Measurements from ENCODE around the gene HLA-DRB5. TPM values are rescaled to one million over a fixed set of nuclear protein-coding genes. Genes with fewer than 3 reads are reported as not detected.

Gene HLA-DRB5
- total and polyA plus RNA-seq, 2 donors, result 20.0 to 266 TPM

DNA sequence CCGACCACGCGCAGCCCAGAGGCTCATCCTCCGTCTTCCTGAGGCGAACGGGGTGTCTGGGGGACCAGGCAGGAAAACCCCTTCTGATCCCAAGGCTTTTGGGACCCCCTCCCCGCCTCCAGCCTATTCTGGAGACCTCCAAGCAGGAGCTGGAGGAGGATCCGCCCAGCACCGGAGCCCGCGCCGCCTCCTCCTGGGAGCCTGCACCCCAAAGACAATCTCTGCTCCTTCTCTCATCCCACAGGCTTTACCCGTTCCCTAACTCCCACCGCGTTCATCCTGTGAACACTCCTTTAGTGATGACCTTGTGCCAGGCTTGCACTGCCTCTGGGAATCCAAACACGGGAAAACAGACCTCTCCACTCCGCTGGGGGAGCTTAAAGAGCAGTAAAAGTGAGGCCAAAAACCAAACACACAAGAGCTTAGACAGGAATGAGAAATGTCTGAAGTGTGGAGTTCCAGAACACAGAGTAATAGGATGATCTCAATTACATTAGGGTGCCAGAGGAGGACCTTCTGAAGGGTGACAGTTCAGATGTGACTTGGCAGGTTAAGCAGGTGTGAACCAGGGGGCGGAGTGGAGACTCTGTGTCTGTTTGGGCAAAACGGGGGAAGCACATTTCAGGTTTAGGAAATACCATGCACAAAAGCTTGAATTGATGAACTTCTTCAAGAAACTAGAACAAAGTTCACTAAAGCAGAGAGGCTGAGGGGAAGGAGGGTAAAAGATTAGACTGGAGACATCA, 7.6 kb downstream of the HLA-DRB5 start:
- no peaks in the 10 kb centered on the region for H3K36me3 ChIP-seq (ENCODE audit: control insufficient read depth in 2 of 2, insufficient read depth in 2 of 2, low read length in 1 of 2)
- no peak overlapping the region for H3K4me3 ChIP-seq (ENCODE audit: low read length in 2 of 2)
- WGBS, result no CpG with 5 or more reads among the region's 19 CpGs
- no peak for DNase-seq (ENCODE audit: low read depth in 6 of 9, low spot score in 9 of 9)
- no peaks in the 10 kb centered on the region for H3K9me3 ChIP-seq (ENCODE audit: control insufficient read depth in 2 of 2, insufficient read depth in 1 of 2, low read length in 1 of 2)
- no peaks in the 10 kb centered on the region for H3K4me1 ChIP-seq (ENCODE audit: control insufficient read depth in 2 of 2, insufficient read depth in 2 of 2, low read length in 2 of 2)
- H3K27me3 ChIP-seq (ENCODE audit: control insufficient read depth in 2 of 2, insufficient read depth in 1 of 2, low read length in 1 of 2), result no peaks in the 10 kb centered on the region
- no peak overlapping the region for H3K27ac ChIP-seq (ENCODE audit: low read depth in 1 of 2, low read length in 1 of 2)

DNA sequence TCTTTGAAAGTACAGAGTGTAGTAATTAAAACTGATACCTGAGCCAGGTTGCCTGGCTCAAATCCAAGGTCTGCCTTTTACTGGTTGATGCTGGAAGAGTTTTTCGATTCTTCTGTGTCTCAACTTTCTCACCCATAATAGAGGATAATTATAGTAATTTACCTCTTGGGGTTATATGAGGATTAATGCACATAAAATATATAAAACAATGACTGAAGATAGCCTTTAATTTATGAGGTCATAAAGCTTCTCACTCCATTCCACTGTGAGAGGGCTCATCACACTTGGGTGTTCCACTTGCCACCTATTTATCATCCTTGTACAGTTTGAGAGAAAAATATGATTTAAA, 10.2 kb downstream of the HLA-DRB5 start:
- Histone ChIP-seq H3K27me3 (ENCODE audit: control insufficient read depth in 2 of 2, insufficient read depth in 1 of 2, low read length in 1 of 2) (no peaks in the 10 kb centered on the region), H3K9me3 (ENCODE audit: control insufficient read depth in 2 of 2, insufficient read depth in 1 of 2, low read length in 1 of 2) (no peaks in the 10 kb centered on the region), H3K4me1 (ENCODE audit: control insufficient read depth in 2 of 2, insufficient read depth in 2 of 2, low read length in 2 of 2) (no peaks in the 10 kb centered on the region), H3K27ac (ENCODE audit: low read depth in 1 of 2, low read length in 1 of 2) (no peak overlapping the region), H3K36me3 (ENCODE audit: control insufficient read depth in 2 of 2, insufficient read depth in 2 of 2, low read length in 1 of 2) (no peaks in the 10 kb centered on the region), H3K4me3 (ENCODE audit: low read length in 2 of 2) (no peak overlapping the region)
- no peak for DNase-seq (ENCODE audit: low read depth in 6 of 9, low spot score in 9 of 9)
- WGBS, result no CpG with 5 or more reads among the region's 1 CpG

DNA sequence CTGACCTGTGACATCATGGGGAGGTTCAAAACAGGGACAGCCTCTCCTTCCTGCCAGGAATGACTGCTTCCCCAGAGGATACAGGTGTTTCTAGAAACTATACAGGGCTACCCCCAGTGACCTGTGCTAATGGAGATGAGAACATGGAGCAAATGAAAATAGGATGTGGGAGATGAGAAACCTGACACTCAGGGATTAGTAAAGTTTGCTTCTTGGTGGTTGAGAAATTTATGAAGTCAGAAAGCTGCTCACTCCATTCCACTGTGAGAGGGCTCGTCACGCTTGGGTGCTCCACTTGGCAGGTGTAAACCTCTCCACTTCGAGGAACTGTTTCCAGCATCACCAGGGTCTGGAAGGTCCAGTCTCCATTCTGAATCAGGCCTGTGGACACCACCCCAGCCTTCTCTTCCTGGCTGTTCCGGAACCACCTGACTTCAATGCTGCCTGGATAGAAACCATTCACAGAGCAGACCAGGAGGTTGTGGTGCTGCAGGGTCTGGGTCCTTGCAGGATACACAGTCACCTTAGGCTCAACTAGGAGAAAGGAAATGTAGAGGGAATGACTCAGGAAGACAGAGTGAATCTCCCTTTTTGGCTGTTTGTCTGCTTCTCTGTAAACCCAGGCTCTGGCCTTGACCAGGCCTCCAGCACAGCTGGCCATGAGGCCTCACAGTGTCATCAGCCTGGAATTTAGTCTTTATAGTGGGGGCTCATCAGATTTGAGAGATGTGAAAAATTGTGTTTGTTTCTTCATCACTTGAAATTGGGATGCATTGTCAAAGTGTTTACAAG, 10.8 kb downstream of the HLA-DRB5 start:
- no peaks in the 10 kb centered on the region for H3K36me3 ChIP-seq (ENCODE audit: control insufficient read depth in 2 of 2, insufficient read depth in 2 of 2, low read length in 1 of 2)
- no peaks in the 10 kb centered on the region for H3K9me3 ChIP-seq (ENCODE audit: control insufficient read depth in 2 of 2, insufficient read depth in 1 of 2, low read length in 1 of 2)
- H3K27ac ChIP-seq (ENCODE audit: low read depth in 1 of 2, low read length in 1 of 2), result no peak overlapping the region
- WGBS, result 72% methylated on average over 4 of the region's 4 CpGs
- no peaks in the 10 kb centered on the region for H3K4me1 ChIP-seq (ENCODE audit: control insufficient read depth in 2 of 2, insufficient read depth in 2 of 2, low read length in 2 of 2)
- H3K27me3 ChIP-seq (ENCODE audit: control insufficient read depth in 2 of 2, insufficient read depth in 1 of 2, low read length in 1 of 2), result no peaks in the 10 kb centered on the region
- no peak overlapping the region for H3K4me3 ChIP-seq (ENCODE audit: low read length in 2 of 2)
- DNase-seq (ENCODE audit: low read depth in 6 of 9, low spot score in 9 of 9), result no peak

DNA sequence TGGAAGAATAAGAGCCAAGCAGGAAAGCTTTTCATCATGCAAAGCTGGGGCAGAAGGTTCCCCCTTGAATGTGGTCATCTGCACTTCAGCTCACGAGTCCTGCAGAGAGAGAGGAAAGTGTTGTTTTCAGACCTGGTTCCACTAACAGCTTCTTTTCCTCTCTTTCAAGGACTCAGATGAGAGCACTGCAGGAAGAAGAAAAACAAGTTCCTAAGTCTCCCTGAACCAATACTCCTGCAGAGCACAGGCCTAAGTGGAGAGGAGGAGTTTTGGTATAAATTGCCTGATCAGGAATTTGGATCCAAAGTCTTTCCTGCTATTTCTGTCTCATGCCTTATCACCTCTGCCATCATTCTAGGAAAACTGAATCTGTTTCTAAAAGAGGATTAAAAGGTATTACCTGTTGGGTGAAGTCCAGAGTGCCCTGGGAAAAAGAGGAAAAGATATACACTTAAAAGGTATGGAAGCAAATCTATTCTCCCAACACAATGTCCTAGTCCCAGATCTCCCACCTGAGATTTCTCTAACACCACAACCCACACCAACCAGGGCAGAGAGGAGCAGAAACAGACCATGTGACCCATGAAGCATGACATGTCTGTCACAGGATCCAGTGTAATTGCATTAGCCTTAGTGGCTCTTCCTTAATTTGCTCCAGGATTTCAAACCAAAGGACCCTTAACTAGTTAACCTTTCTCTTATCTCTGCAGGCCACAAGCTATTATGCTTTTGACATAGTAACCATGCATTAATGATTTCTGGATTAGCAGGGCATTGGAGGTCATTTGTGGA, 12.2 kb downstream of the HLA-DRB5 start:
- H3K36me3 ChIP-seq (ENCODE audit: control insufficient read depth in 2 of 2, insufficient read depth in 2 of 2, low read length in 1 of 2), result no peaks in the 10 kb centered on the region
- no peaks in the 10 kb centered on the region for H3K27me3 ChIP-seq (ENCODE audit: control insufficient read depth in 2 of 2, insufficient read depth in 1 of 2, low read length in 1 of 2)
- WGBS, result 83% methylated on average over 1 of the region's 1 CpG
- H3K4me1 ChIP-seq (ENCODE audit: control insufficient read depth in 2 of 2, insufficient read depth in 2 of 2, low read length in 2 of 2), result no peaks in the 10 kb centered on the region
- H3K4me3 ChIP-seq (ENCODE audit: low read length in 2 of 2), result no peak overlapping the region
- H3K9me3 ChIP-seq (ENCODE audit: control insufficient read depth in 2 of 2, insufficient read depth in 1 of 2, low read length in 1 of 2), result no peaks in the 10 kb centered on the region
- DNase-seq (ENCODE audit: low read depth in 6 of 9, low spot score in 9 of 9), result no peak
- no peak overlapping the region for H3K27ac ChIP-seq (ENCODE audit: low read depth in 1 of 2, low read length in 1 of 2)

DNA sequence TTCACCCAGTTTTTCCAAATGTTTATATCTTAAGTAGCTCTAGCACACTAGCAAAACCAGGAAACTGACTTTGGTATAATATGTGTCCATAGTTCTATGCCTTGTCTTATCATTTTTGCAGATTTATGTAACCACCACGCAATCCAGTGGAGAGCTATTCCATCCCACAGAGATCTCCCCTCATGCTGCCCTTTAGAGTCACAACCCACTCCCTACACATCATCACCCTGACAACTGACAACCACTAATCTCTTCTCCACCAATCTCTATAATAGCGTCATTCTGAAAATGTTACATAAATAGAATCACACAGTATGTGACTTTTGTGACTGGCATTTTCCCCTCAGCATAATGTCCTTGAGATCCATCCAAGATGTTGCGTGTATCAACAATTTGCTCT, 29.1 kb downstream of the HLA-DRB5 start:
- Histone ChIP-seq H3K4me3 (ENCODE audit: low read length in 2 of 2) (no peak overlapping the region), H3K4me1 (ENCODE audit: control insufficient read depth in 2 of 2, insufficient read depth in 2 of 2, low read length in 2 of 2) (no peaks in the 10 kb centered on the region), H3K27ac (ENCODE audit: low read depth in 1 of 2, low read length in 1 of 2) (no peak overlapping the region), H3K36me3 (ENCODE audit: control insufficient read depth in 2 of 2, insufficient read depth in 2 of 2, low read length in 1 of 2) (no peaks in the 10 kb centered on the region), H3K9me3 (ENCODE audit: control insufficient read depth in 2 of 2, insufficient read depth in 1 of 2, low read length in 1 of 2) (no peaks in the 10 kb centered on the region), H3K27me3 (ENCODE audit: control insufficient read depth in 2 of 2, insufficient read depth in 1 of 2, low read length in 1 of 2) (no peaks in the 10 kb centered on the region)
- WGBS, result 37% methylated on average over 3 of the region's 3 CpGs
- DNase-seq (ENCODE audit: low read depth in 6 of 9, low spot score in 9 of 9), result no peak

DNA sequence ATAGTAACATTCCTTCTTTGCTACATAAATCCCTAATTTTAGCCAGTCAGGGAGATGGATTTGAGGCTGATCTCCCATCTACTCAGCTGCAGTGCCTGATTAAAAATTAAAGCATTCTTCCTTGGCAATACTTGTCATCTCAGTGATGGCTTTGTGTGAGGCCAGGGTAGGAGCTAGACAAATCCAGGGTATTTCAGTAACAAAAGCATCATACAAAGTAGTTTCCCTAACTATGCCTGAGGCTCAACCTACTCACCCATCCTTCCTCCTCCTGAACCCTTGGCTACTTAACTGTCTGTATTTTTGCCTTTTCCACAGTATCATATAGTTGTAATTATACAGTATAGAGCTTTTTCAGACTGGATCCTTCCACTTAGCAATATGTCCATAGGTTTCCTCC, 37.7 kb downstream of the HLA-DRB5 start:
- Histone ChIP-seq H3K27ac (ENCODE audit: low read depth in 1 of 2, low read length in 1 of 2) (no peak overlapping the region), H3K9me3 (ENCODE audit: control insufficient read depth in 2 of 2, insufficient read depth in 1 of 2, low read length in 1 of 2) (no peaks in the 10 kb centered on the region), H3K4me3 (ENCODE audit: low read length in 2 of 2) (no peak overlapping the region), H3K4me1 (ENCODE audit: control insufficient read depth in 2 of 2, insufficient read depth in 2 of 2, low read length in 2 of 2) (no peaks in the 10 kb centered on the region), H3K27me3 (ENCODE audit: control insufficient read depth in 2 of 2, insufficient read depth in 1 of 2, low read length in 1 of 2) (no peaks in the 10 kb centered on the region), H3K36me3 (ENCODE audit: control insufficient read depth in 2 of 2, insufficient read depth in 2 of 2, low read length in 1 of 2) (no peaks in the 10 kb centered on the region)
- no peak for DNase-seq (ENCODE audit: low read depth in 6 of 9, low spot score in 9 of 9)

DNA sequence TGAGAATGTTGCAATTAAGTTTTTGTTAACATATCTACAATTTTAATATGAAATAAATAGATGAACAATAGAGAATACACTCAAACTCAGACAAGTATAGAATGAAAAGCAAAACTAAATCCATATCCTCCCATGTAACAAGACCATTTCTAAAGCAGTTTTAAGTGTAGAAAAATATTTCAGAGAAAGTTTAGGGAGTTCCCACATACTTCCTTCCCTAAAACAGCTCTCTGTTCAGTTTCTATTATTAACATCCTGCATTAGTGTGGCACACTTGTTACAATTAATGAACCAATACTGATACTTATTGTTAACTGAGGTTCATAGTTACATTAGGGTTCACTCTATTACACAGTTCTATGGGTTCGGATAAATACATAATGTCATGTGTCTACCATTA, 38.4 kb downstream of the HLA-DRB5 start:
- WGBS, result 5% methylated on average over 1 of the region's 1 CpG
- DNase-seq (ENCODE audit: low read depth in 6 of 9, low spot score in 9 of 9), result no peak
- H3K27ac ChIP-seq (ENCODE audit: low read depth in 1 of 2, low read length in 1 of 2), result no peak overlapping the region
- H3K4me3 ChIP-seq (ENCODE audit: low read length in 2 of 2), result no peak overlapping the region
- H3K27me3 ChIP-seq (ENCODE audit: control insufficient read depth in 2 of 2, insufficient read depth in 1 of 2, low read length in 1 of 2), result no peaks in the 10 kb centered on the region
- H3K36me3 ChIP-seq (ENCODE audit: control insufficient read depth in 2 of 2, insufficient read depth in 2 of 2, low read length in 1 of 2), result no peaks in the 10 kb centered on the region
- no peaks in the 10 kb centered on the region for H3K4me1 ChIP-seq (ENCODE audit: control insufficient read depth in 2 of 2, insufficient read depth in 2 of 2, low read length in 2 of 2)
- H3K9me3 ChIP-seq (ENCODE audit: control insufficient read depth in 2 of 2, insufficient read depth in 1 of 2, low read length in 1 of 2), result no peaks in the 10 kb centered on the region

DNA sequence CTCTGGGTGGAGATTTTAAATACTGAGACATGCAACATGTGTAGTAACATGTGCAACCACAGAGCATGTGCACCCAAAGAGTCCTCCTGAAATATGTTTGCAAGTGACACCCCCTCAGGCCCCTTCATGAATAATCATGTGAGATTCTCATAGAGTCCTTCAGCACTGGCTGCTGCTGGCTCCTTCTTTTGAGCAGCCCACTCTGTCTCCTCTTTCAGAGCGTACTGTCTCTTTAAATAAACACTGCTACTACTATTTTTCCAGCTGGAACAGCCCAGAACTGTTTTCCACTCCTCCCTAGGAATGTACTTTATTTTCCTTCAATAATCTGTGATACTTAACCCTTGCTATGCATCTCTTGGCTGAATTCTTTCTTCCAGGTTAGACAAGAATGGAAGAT, 42.0 kb downstream of the HLA-DRB5 start:
- no peak overlapping the region for H3K27ac ChIP-seq (ENCODE audit: low read depth in 1 of 2, low read length in 1 of 2)
- H3K36me3 ChIP-seq (ENCODE audit: control insufficient read depth in 2 of 2, insufficient read depth in 2 of 2, low read length in 1 of 2), result no peaks in the 10 kb centered on the region
- DNase-seq (ENCODE audit: low read depth in 6 of 9, low spot score in 9 of 9), result no peak
- no peaks in the 10 kb centered on the region for H3K9me3 ChIP-seq (ENCODE audit: control insufficient read depth in 2 of 2, insufficient read depth in 1 of 2, low read length in 1 of 2)
- 92% methylated on average over 1 of the region's 1 CpG for WGBS
- no peak overlapping the region for H3K4me3 ChIP-seq (ENCODE audit: low read length in 2 of 2)
- no peaks in the 10 kb centered on the region for H3K27me3 ChIP-seq (ENCODE audit: control insufficient read depth in 2 of 2, insufficient read depth in 1 of 2, low read length in 1 of 2)
- no peaks in the 10 kb centered on the region for H3K4me1 ChIP-seq (ENCODE audit: control insufficient read depth in 2 of 2, insufficient read depth in 2 of 2, low read length in 2 of 2)

DNA sequence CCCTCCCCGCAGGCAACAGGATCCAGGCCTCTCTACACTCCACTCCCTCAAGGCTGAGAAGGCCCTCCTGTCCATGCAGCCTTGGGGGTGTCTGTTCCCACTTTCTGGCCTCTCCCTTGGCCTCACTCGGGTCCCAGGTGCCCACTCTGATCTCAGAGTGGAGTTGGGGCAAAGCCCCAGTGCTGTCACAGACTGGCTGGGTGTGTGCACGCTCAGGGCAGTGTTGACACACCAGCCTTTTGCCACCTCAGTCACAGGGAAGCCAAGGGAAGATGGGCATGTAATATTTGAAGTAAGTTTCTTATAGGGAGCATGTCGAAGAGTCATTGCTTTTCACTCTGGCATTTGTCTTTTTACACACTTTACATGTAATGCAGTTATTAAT, 45.5 kb downstream of the HLA-DRB5 start:
- no peaks in the 10 kb centered on the region for H3K9me3 ChIP-seq (ENCODE audit: control insufficient read depth in 2 of 2, insufficient read depth in 1 of 2, low read length in 1 of 2)
- no peaks in the 10 kb centered on the region for H3K4me1 ChIP-seq (ENCODE audit: control insufficient read depth in 2 of 2, insufficient read depth in 2 of 2, low read length in 2 of 2)
- DNase-seq (ENCODE audit: low read depth in 6 of 9, low spot score in 9 of 9), result no peak
- H3K27me3 ChIP-seq (ENCODE audit: control insufficient read depth in 2 of 2, insufficient read depth in 1 of 2, low read length in 1 of 2), result no peaks in the 10 kb centered on the region
- no peaks in the 10 kb centered on the region for H3K36me3 ChIP-seq (ENCODE audit: control insufficient read depth in 2 of 2, insufficient read depth in 2 of 2, low read length in 1 of 2)
- WGBS, result 81% methylated on average over 4 of the region's 4 CpGs
- no peak overlapping the region for H3K27ac ChIP-seq (ENCODE audit: low read depth in 1 of 2, low read length in 1 of 2)
- H3K4me3 ChIP-seq (ENCODE audit: low read length in 2 of 2), result no peak overlapping the region

Measured in thymus (tissue), 11 donors.